SIG-M5 (cell line): ENCODE measurements around the gene CTPS2.

Experiments used
- DNase-seq: peaks from one replicate; lab custom pipeline; 2025; lab: John Stamatoyannopoulos, UW

The CTPS2 gene

GRCh38 chrX:16559206-16559619 lies 153.3 kb downstream of the CTPS2 start:
- no peak for DNase-seq

- no peak for DNase-seq
Observed at GRCh38 chrX:16558489-16558888, 154.0 kb downstream of the CTPS2 start.

- no peak for DNase-seq
Observed at GRCh38 chrX:16552546-16552945, 159.9 kb downstream of the CTPS2 start.

- DNase-seq, result no peak
Observed at GRCh38 chrX:16547644-16548043, 164.8 kb downstream of the CTPS2 start.

GRCh38 chrX:16544969-16545368 lies 167.5 kb downstream of the CTPS2 start:
- no peak for DNase-seq
